Parathyroid adenoma (tissue), 2 donors: Measurements from ENCODE around the gene SSBP1.
"Not testable (repeated sequence)": the region's sequence is repeated elsewhere in the genome, so short reads cannot be mapped to it uniquely, and the experiment has no call there.

Source experiments
- H2AFZ ChIP-seq: fragments of 300-600 bp; sonication (generic); one replicate; pipeline ENCODE4 v1.7.0; 2017; ENCODE audit warnings: antibody characterized with exemption, mild to moderate bottlenecking
- H3K27ac ChIP-seq: fragments of 300-600 bp; sonication (generic); one replicate; pipeline ENCODE4 v1.7.0; 2017
- H3K27me3 ChIP-seq: fragments of 300-600 bp; sonication (generic); one replicate; pipeline ENCODE4 v1.7.0; 2017; ENCODE audit warnings: low read length; ENCODE audit not compliant: control insufficient read depth, insufficient read depth
- H3K36me3 ChIP-seq: fragments of 300-600 bp; sonication (generic); one replicate; pipeline ENCODE4 v1.7.0; 2017; ENCODE audit warnings: low read length; ENCODE audit not compliant: control insufficient read depth, insufficient read depth
- H3K4me1 ChIP-seq: fragments of 300-600 bp; sonication (generic); one replicate; pipeline ENCODE4 v1.7.0; 2017; ENCODE audit warnings: control low read depth
- H3K4me2 ChIP-seq: fragments of 300-600 bp; sonication (generic); one replicate; pipeline ENCODE4 v1.7.0; 2017; ENCODE audit warnings: low read length
- H3K4me3 ChIP-seq: fragments of 300-600 bp; sonication (generic); one replicate; pipeline ENCODE4 v1.7.0; 2017; ENCODE audit warnings: low read depth, low read length
- H3K79me2 ChIP-seq: fragments of 300-600 bp; sonication (generic); one replicate; pipeline ENCODE4 v1.7.0; 2017; ENCODE audit warnings: control low read depth
- H3K9ac ChIP-seq: fragments of 300-600 bp; sonication (generic); one replicate; pipeline ENCODE4 v1.7.0; 2017; ENCODE audit warnings: mild to moderate bottlenecking
- H3K9me3 ChIP-seq: fragments of 300-600 bp; sonication (generic); one replicate; pipeline ENCODE4 v1.7.0; 2017; ENCODE audit warnings: low read length; ENCODE audit not compliant: control insufficient read depth
- CTCF ChIP-seq: fragments of 300-600 bp; sonication (generic); IDR thresholded peaks from one replicate; pipeline ENCODE4 v1.7.0; 2017; ENCODE audit warnings: antibody characterized with exemption, mild to moderate bottlenecking
- donor health status: primary hyperparathyroidism.

Gene SSBP1

GRCh38 chr7:141754939-141755338, 16.8 kb downstream of the SSBP1 start:
- Histone ChIP-seq H3K36me3 (peaks cover 2% of the 10 kb centered on the region), H3K4me2 (no peak overlapping the region), H3K4me1 (no peaks in the 10 kb centered on the region), H3K27me3 (no peaks in the 10 kb centered on the region), H3K9me3 (no peaks in the 10 kb centered on the region), H3K4me3 (no peak overlapping the region), H3K79me2 (peaks cover 2% of the 10 kb centered on the region), H3K27ac (no peak overlapping the region), H3K9ac (no peak overlapping the region), H2AFZ (no peak overlapping the region)
- TF ChIP-seq CTCF, result peak; percentile 15

- Histone ChIP-seq H3K9ac (no peak within 1 kb of the TSS), H2AFZ (no peak within 1 kb of the TSS), H3K4me2 (no peak within 1 kb of the TSS), H3K4me3 (no peak within 1 kb of the TSS), H3K27ac (no peak within 1 kb of the TSS), H3K27me3 (no peaks in the 10 kb centered on the region), H3K9me3 (no peaks in the 10 kb centered on the region), H3K4me1 (no peaks in the 10 kb centered on the region), H3K36me3 (no peaks in the 10 kb centered on the region), H3K79me2 (peaks cover 10% of the 10 kb centered on the region)
- TF ChIP-seq CTCF, result no peak
Measured at GRCh38 chr7:141763797-141764196, 25.6 kb downstream of the SSBP1 start, which contains the start of gene TAS2R3. TSS of gene TAS2R3 (plus strand) at chr7:141764097. CDS start at chr7:141764159, 62 bp downstream.

GRCh38 chr7:141770083-141770583, 32.0 kb downstream of the SSBP1 start:
- not testable (repeated sequence) for H3K4me1 ChIP-seq, H3K9ac ChIP-seq, H3K9me3 ChIP-seq, H2AFZ ChIP-seq, H3K27me3 ChIP-seq, H3K4me2 ChIP-seq, H3K4me3 ChIP-seq, H3K27ac ChIP-seq, H3K79me2 ChIP-seq, H3K36me3 ChIP-seq

- Histone ChIP-seq H3K36me3 (no peaks in the 10 kb centered on the region), H3K79me2 (peaks cover 9% of the 10 kb centered on the region), H3K4me2 (no peak within 1 kb of the TSS), H3K27ac (no peak within 1 kb of the TSS), H2AFZ (no peak within 1 kb of the TSS), H3K4me3 (no peak within 1 kb of the TSS), H3K27me3 (no peaks in the 10 kb centered on the region), H3K9ac (no peak within 1 kb of the TSS), H3K9me3 (no peaks in the 10 kb centered on the region), H3K4me1 (no peaks in the 10 kb centered on the region)
- no peak for TF ChIP-seq CTCF
Measured at GRCh38 chr7:141776374-141776773, 38.2 kb downstream of the SSBP1 start, which contains the start of gene TAS2R4. TSS of gene TAS2R4 (plus strand) at chr7:141776674. CDS start at chr7:141778489, 1,815 bp downstream.

GRCh38 chr7:141785706-141786552, 47.8 kb downstream of the SSBP1 start:
- no peak overlapping the region for H3K9ac ChIP-seq
- no peaks in the 10 kb centered on the region for H3K36me3 ChIP-seq
- TF ChIP-seq CTCF, result peak; percentile 81
- H3K9me3 ChIP-seq, result no peaks in the 10 kb centered on the region
- peaks cover 2% of the 10 kb centered on the region for H3K79me2 ChIP-seq
- no peaks in the 10 kb centered on the region for H3K27me3 ChIP-seq
- H3K4me2 ChIP-seq, result no peak overlapping the region
- H3K27ac ChIP-seq, result no peak overlapping the region
- no peak overlapping the region for H2AFZ ChIP-seq
- no peak overlapping the region for H3K4me3 ChIP-seq
- H3K4me1 ChIP-seq, result no peaks in the 10 kb centered on the region
